C4-2B (cell line): Measurements from ENCODE around the gene ICAM4.

ENCODE experiments used
- H3K27ac ChIP-seq: fragments of 450-650 bp; 2 replicates; pipeline ENCODE4 v1.5.1; 2017
- ZFX ChIP-seq: fragments of 450-650 bp; IDR thresholded peaks from 2 replicates; pipeline ENCODE4 v1.6.1; 2017
- TF ChIP-seq, protein P1 (sequence below): fragments of 450-650 bp; conservative IDR thresholded peaks from 2 replicates; pipeline ENCODE4 v1.5.1; 2017; ENCODE audit warnings: mild to moderate bottlenecking

The ICAM4 gene

DNA sequence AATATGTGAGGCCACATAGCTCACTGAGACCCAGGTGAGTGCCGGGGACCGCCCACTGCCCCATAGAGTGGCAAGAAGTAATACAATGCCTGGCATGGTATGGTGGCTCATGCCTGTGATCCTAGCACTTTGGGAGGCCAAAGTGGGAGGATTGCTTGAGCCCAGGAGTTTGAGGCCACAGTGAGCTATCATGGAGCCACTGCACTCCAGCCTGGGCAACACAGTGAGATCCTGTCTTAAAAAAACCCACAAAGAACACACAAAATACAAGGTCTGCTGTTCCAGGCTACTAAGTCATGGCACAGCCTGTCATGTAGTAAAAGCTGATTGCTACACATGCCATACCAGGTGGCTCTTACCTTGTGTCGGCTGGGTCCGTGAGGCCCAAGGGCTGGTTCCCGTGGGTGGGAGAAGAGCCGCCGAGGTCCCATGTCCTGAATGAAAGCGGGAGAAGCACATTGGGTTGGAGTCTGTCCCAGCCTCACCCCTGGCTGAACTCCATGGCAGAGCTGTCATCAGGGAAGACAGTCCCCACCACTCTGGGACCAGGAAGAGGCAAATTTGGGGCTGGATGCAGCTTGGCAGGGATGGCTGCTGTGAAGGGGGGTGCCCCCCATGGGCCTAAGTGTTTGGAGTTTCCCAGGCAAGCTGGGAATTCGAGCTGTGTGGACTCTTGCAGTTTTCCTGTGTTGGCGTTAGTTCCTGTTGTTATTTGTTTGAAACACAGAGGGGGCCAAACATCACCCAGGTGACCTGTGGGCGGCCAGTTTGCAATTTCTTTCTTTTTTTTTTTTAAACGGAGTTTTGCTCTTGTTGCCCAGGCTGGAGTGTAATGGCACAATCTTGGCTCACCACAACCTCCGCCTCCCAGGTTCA lies 32.3 kb downstream of the ICAM4 start:
- TF ChIP-seq, protein P1, sequence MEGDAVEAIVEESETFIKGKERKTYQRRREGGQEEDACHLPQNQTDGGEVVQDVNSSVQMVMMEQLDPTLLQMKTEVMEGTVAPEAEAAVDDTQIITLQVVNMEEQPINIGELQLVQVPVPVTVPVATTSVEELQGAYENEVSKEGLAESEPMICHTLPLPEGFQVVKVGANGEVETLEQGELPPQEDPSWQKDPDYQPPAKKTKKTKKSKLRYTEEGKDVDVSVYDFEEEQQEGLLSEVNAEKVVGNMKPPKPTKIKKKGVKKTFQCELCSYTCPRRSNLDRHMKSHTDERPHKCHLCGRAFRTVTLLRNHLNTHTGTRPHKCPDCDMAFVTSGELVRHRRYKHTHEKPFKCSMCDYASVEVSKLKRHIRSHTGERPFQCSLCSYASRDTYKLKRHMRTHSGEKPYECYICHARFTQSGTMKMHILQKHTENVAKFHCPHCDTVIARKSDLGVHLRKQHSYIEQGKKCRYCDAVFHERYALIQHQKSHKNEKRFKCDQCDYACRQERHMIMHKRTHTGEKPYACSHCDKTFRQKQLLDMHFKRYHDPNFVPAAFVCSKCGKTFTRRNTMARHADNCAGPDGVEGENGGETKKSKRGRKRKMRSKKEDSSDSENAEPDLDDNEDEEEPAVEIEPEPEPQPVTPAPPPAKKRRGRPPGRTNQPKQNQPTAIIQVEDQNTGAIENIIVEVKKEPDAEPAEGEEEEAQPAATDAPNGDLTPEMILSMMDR, result no peak
- no peak for TF ChIP-seq ZFX

GRCh38 chr19:10320602-10321416 lies 34.1 kb downstream of the ICAM4 start:
- no peak for TF ChIP-seq ZFX
- TF ChIP-seq, protein P1, result no peak
- no peak overlapping the region for H3K27ac ChIP-seq

More for the DNA sequence above, 32.3 kb downstream of the ICAM4 start:
- H3K27ac ChIP-seq, result no peak overlapping the region

- TF ChIP-seq, protein P1, result no peak
- TF ChIP-seq ZFX, result no peak
- H3K27ac ChIP-seq, result no peak overlapping the region
Measured at GRCh38 chr19:10321417-10321797, 34.7 kb downstream of the ICAM4 start.

- H3K27ac ChIP-seq, result no peak overlapping the region
Measured at GRCh38 chr19:10321874-10322835, 35.4 kb downstream of the ICAM4 start.

GRCh38 chr19:10325732-10326131 lies 39.0 kb downstream of the ICAM4 start:
- no peak overlapping the region for H3K27ac ChIP-seq
- TF ChIP-seq ZFX, result no peak
- TF ChIP-seq, protein P1, result no peak

More at GRCh38 chr19:10321874-10322835, 35.4 kb downstream of the ICAM4 start:
- TF ChIP-seq, protein P1, result no peak
- no peak for TF ChIP-seq ZFX

DNA sequence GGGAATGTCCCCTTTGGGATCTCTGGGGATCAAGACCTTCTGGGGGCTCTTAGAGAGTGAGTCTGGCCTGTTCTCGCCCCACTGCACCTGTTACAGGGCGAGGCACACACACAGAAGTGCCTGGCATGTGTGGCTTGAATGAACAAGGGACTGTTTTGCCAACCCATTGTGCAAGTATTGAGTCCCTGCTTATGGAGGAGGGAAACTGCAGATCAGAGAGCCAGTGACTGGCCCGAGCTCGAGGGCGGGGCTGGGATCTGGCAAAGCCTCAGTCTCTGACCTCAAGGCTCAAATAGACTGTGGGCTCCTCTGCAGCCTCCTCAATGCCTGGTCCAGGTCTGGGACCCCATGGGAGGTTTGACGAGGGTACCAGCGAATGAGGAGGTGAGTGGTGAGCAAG lies 41.0 kb downstream of the ICAM4 start:
- H3K27ac ChIP-seq, result no peak overlapping the region
- TF ChIP-seq, protein P1, result no peak
- TF ChIP-seq ZFX, result no peak
